HG02870 (cell line): ENCODE results near the gene AP3B1.

Experiments used
- ATAC-seq: cut with Tn5 transposase; IDR thresholded peaks from one replicate; pipeline ENCODE4 v1.9.1; 2021; ENCODE audit warnings: mild to moderate bottlenecking, moderate library complexity; ENCODE audit not compliant: unreplicated experiment

AP3B1 gene

DNA sequence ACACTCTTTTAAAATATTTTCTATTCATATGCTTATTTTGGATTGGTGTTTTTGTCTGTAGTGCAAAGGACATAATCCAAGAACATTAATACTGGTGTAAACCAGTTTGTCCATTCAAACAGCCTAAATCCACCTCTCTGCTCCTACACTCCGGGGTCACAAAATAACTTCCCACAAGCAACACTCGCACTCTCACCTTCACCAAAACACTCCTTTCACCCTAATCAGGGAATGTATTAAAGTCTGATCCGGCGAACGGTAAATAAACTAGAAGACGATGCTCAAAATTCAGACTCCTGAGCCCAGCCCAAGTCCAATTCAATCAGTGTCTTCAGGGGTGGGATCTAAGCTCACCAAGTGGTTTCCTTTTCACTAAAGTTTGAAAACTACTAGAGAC lies 649 bp downstream of the AP3B1 start:
- ATAC-seq: no peak

DNA sequence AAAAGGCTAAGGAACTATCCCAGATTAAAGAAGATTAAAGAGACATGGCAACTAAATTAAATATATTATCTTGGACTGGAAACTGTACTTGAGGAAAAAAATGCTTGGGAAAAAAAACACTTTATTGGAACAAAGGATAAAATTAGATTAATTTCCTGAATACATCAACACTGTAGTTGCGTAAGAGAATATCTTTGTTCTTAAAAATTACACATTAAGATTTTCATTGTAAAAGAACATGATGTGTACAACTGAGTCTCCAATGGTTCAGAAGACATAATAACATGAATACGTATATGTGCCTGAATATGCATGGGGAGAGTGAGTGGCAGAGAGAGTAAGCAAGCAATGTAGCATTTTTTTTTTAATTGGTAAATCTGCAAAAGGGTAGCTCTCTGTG lies 2.8 kb downstream of the AP3B1 start:
- ATAC-seq: no peak

DNA sequence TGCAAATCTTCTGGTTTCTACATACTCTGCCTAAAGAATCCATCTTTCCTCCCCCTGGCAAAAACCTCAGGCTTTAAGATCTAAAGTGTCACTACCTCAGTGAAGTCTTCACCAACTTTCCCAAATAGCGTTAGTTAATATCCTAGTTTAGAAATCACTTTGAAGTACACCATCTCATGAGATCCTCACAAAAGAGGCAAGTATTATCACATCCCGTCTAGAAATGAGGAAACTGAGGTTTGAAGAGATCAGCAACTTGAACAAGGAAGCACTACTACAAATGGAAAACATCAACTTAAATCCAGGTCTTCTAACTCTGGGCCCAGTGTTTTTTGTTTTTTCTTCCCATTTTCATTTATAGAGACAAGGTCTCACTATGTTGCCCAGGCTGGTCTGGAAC lies 4.6 kb downstream of the AP3B1 start:
- ATAC-seq: no peak

DNA sequence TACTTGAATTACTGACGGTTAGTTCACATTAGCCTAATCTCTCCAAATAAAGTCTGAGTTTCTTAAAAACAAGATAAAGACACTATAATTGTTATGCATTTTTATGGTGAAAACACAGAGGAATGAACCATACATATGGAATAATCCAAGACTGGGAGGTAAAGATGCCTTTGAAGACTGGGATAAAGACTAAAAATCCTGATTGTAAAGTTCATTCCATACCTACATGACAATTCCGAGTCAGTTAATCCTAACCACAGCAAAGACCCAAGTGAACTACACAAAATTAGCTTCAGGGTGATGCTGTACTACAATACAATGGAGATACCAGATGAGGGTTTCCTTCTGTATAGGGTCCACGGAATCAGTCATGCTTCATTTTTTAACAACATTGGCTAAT lies 6.3 kb downstream of the AP3B1 start:
- no peak for ATAC-seq

DNA sequence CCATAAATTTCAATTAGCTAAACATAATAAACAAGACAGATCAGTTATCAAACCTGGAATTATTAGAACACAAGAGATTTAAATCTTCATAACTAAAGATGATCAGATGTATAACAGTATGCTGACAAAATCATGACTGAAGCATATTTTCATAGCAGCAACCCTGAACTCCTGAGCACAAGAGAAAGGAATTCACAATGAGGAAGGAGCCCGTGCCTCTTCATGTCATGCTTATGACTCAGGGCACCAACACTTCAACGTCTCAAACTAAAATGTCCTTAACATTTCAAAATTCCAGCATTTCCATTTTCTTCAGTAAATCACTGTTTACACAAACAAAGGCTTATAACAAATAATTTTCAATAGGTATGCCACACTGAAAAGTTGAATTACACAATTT lies 6.7 kb downstream of the AP3B1 start:
- ATAC-seq: no peak

DNA sequence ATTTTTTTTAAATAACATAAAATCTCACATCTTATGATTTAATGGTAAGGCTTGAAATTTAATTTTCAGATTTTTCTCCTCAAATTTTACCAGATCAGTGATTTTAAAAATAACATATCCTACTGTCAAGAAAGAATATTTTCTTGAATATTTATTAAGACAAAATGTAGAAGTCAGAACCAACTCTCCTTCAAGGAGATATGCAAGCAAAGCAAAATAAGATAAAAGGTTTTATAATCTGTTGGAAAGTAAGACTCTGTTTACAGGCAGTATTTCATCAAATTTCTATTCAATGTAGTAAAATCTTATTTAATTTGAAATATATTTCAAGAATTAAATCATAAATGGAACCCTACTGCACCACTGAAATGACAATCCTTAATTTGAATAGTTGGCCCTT lies 7.3 kb downstream of the AP3B1 start:
- no peak for ATAC-seq

DNA sequence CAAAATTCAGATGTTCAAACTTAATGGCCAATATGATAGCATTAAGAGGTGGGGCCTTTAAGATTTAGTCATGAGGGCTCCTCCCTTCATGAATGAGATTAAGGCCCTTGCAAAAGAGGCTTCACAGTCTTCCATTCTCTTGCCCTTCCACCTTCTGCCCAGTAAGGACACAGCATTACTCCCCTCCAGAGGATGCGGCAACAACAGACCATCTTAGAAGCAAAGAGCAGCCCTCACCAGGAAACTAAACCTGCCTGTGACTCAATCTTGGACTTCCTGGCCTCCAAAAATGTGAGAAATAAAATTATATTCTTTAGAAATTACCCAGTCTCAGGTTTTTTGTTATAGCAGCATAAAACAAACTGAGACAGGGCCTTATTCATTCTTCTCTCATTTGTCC lies 8.2 kb downstream of the AP3B1 start:
- ATAC-seq: no peak

DNA sequence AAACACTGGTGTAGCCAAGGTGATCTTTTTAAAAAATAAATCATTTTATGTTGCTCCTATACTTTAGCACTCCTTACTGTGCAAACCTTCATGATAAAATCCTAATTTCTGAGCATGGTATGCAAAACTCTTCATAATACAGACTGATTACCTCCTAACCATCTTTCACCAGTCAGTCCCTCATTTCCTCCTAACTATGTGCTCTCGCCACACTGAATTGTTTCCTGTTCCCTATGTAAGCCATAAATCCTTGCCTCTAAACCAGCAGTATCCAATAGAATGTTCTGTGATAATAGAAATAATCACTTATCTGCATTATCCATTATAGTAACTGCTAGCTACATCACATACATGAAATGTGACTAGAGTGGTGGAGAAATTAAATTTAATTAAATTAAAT lies 10.7 kb downstream of the AP3B1 start:
- no peak for ATAC-seq

DNA sequence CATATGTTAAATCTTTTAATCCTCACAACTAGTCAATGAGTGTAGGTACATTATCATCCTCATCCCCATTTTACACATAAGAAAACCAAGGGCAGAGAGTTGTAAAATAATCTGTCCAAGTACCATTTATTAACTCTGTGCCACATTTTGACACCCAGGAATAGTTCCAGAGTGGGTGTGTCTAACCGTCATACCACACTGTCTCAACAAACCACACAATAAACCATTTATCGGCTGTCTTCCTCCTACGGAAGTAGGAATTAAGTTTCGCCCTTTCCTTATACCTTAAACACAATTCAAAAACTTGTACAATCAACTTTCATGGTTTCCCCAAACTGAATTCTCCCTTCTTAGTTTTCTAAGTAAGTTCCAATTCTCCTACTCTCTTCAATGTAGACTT lies 11.4 kb downstream of the AP3B1 start:
- no peak for ATAC-seq

DNA sequence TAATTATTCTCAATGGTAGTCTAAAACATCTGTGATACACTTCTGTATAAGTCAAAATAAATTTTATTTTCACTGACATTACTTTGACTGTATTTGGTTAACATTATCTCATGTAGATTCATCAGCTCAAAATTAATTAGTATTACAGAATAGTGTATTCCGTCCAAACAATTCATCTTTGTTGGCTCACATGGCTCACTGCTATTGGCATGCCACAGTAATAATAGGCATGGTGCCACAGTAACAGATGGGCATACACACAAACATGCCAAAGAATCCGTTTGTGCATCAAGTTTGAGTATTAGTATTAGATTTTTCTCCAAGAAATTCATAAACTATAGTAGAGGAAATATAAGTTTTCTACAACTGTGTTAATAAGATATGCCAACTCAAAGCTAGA lies 14.2 kb downstream of the AP3B1 start:
- ATAC-seq: no peak

DNA sequence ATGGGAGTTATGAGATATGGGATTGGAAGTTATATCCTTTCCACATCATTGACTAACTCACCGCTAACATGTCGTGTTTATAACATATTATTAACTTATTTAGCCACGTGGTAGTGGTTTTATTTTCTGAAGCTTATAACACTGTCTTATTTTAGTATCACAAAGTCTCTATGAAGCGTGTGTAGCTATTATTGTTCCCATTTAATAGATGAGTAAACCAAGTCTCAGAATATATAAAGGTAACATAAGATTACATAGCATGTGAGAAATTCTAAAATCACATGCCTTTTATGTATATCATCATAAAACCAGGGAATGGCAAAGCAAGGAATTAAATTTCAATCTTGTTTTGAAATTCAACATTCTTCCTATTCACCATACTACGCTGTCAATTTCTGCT lies 15.3 kb downstream of the AP3B1 start:
- no peak for ATAC-seq

DNA sequence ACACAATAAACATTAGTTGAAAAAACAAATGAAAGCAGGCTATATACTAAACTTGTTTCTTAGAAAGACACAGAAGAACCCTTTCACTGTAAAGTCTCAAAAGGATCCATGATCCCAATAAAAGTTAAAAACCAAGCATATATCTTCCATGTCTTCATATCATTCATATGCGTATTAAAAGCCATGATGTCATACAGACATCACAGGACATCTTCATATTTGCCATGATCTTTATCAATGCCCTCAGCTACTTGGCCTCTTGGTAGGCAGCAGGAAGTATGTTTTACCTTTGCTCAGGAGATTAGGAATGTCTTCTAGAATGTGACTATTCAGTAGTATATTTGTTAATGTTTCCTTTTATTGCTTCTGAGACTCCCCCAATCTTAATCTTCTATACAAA lies 16.8 kb downstream of the AP3B1 start:
- no peak for ATAC-seq

DNA sequence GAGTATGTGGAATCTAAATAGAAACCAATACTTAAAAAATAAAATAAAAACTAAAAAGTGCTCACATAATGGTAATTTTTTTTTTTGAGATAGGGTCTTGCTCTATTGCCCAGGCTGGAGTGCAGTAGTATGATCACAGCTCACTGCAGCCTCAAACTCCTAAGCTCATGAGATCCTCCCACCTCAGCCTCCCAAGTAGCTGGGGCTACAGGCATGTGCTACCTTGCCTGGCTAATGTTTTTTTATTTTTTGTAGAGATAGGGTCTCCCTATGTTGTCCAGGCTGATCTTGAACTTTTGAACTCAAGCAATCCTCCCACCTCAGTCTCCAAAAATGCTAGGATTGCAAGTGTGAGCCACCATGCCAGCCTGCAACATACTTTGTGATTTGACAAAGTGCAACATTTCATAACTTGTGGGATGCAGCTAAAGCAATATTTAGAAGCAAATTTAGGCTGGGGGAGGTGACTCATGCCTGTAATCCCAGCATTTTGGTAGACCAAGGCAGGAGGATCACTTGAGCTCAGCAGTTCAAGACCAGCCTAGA lies 18.4 kb downstream of the AP3B1 start:
- ATAC-seq: no peak

DNA sequence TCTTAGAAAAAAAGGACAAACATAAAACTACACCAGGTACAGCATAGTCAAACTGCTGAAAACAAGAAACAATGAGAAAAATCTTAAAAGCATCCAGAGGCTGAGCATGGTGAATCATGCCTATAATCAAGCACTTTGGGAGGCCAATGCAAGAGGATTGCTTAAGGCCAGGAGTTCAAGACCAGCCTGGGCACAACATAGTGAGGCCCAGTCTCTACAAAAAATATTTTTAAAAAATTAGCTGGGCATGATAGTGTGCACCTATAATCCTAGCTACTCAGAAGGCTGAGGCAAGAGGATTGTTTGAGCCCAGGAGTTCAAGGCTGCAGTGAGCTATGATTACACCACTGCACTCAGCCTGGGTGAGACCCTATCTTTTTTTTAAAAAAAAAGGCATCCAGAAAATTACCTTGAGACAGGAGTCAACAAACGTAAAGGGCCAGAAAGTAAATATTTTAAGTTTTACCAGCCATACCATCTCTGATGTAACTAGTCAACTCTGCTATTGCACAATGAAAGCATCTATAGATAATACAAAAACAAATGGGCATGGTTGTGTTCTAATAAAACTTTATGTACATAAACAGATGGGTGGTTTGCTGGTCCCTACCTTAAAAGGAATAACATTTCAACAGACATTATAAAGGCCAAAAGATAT lies 19.8 kb downstream of the AP3B1 start:
- ATAC-seq: no peak

DNA sequence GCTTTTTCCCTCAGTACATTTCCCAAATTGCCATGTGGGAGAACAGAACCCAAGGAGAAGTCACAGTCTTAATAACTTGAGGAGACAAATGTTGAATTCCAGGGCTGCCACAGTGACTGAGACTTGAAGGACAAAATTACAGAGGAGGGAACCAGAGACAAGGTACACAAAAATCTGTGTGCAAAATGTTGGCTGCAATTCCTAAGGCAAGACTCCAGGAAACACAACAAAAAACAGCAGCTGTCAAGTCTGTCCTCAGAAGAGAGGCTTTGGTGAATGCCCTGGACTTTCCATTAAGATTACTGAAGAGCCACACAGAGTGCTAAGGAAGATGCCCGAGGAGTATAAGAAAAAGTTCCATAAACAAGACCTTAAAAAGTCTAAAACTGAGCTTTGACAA lies 21.1 kb downstream of the AP3B1 start:
- no peak for ATAC-seq

DNA sequence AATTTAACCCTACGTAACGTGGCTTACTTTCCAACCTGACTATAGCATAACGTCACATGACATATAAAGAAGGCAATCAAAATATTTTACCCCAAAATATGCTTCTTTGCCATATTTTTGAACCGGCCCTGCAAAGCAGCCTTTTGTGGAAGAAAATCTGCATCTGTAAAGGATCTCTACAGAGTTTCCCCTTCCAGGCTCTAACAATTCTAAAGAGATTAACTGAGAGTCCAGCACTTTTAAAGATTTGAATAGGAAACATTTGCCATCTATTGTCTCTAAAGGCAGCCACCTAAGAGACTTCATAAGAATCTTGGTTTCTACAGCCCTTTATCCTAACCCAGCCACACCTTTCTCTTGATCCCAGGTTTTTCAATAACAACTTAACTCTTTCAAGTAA lies 22.7 kb downstream of the AP3B1 start:
- no peak for ATAC-seq

DNA sequence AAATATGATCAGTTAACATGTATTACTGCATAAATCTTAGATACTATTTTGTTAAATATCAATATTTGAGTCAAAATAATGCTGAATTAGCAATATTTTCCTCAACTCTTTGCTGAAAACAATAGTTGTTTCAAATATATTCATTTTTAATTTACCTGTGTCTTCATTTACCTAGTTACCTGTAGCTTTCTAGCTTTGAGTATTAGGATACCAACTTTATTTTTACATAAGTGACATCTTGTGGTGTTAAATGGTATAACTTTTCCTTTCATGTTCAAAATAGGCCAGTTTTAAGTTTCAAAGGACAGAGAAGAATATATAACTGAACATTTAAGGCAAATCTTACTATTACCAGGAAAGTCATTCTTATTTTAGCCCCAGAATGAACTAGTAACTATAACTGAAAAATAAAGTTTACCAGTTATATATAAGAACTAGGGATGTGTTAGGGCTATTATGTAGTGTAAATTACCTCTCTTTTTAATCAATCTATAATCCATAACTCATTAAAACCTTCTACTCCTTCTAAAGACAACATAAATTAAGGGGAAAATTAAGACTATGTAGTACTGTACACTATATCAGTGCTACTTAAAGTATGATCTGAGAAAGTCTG lies 25.3 kb downstream of the AP3B1 start:
- no peak for ATAC-seq

DNA sequence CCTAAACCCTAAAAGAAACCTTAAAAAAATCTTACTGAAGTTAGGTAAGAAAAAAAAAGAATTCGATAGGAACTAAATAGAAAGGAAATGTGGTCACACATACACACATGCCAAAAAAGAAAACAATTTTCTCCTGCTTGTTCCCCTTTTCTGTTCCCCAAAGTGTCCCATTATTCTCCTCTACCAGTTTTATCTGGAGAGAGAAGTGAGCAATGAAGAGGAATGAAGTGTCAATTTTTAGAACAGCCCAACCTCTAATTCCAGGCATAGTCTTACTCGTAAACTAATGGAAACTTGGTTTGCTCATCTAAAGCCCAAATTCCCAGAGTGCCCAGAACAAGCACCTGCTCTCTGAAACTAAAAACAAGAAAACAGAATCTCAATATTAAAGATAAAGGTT lies 26.1 kb downstream of the AP3B1 start:
- ATAC-seq: no peak

DNA sequence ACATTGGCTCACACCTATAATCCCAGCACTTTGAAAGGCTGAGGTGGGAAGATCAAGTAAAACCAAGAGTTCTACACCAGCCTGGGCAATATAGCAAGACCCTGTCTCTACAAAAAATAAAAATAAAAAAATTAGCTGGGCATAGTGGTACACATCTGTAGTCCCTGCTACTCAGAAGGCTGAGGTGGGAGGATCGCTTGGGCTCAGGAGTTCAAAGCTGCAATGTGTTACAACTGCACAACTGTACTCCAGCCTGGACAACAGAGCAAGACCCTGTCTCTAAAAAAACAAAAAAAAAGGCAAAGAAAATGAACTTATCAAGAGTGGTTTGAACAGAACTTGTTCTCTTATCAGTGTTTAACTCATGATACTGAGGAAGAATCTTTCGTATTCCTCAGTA lies 29.3 kb downstream of the AP3B1 start:
- ATAC-seq: no peak

DNA sequence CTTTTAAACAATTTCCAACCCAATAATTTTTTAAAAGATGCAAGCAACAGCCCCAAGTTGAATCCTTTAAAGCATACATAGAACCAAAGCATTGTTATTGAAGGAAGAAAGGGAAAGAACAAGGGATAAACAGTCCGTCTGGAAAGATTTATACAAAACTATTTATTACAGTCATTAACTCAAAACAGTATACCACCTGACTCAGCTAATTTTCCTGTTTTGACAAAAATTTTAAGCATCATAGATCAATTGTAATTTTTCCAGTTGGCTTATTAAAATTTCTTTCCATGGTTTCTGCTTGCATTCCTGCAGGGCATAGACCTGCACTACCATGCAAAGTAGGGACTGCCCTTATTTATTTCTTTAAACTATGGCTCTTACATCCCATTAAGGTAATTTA lies 29.9 kb downstream of the AP3B1 start:
- ATAC-seq: no peak

DNA sequence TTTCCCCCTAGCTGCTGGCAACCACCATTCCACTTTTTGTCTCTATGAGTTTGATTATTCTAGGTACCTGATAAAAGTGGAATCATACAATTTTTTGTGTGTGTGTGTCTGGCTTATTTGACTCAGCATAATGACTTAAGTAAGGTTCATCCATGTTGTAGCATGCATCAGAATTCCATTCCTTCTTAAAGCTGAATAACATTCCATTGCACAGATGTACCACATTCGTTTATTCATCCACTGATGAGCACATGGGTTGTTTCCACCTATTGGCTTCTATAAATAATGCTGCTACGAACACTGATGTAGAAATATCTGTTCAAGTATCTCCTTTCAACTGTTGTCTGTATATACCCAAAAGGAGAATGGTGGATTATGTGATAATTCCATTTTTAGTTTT lies 33.7 kb downstream of the AP3B1 start:
- no peak for ATAC-seq

DNA sequence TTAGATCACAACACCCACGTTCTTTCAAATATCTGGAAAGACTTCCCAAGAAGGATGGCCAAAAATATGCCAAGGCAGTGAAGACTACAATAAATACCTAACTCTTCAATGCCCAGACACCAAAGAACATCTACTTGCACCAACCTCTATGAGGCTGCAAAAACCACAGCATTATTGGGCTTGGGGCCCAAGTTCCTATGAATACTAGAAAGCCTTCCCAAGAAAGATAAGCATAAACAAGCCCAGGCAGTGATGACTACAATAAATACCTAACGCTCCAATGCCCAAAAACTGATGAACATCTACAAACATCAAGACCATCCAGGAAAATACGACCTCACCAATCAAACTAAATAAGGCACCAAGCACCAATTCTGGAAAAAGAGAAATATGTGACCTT lies 41.3 kb downstream of the AP3B1 start:
- ATAC-seq: no peak

DNA sequence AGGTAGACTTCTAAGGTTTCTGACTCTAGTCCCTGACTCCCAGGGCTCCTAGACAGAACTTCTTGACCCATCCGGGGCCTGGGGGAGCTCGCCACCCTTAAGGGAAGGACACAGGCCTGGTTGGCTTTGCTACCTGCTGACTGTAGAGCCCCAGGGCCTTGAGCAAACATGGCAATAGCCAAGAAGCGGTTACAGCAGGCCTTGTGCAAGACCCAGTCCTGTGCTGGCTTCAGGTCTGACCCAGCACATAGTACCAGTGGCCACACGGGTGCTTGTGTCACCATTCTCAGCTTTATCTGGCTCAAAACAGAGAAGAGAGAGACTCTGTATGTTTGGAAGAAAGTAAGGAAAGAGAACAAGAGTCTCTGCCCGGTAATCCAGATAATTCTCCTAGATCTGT lies 41.8 kb downstream of the AP3B1 start:
- ATAC-seq: no peak
